HG02763 (cell line): ENCODE measurements around the gene HNRNPA3.
"Not testable (repeated sequence)": the region's sequence is repeated elsewhere in the genome, so short reads cannot be mapped to it uniquely, and the experiment has no call there.

ENCODE experiments used
- ATAC-seq: cut with Tn5 transposase; IDR thresholded peaks from one replicate; pipeline ENCODE4 v1.9.1; 2021; ENCODE audit warnings: mild to moderate bottlenecking, moderate library complexity; ENCODE audit not compliant: unreplicated experiment

HNRNPA3 gene

DNA sequence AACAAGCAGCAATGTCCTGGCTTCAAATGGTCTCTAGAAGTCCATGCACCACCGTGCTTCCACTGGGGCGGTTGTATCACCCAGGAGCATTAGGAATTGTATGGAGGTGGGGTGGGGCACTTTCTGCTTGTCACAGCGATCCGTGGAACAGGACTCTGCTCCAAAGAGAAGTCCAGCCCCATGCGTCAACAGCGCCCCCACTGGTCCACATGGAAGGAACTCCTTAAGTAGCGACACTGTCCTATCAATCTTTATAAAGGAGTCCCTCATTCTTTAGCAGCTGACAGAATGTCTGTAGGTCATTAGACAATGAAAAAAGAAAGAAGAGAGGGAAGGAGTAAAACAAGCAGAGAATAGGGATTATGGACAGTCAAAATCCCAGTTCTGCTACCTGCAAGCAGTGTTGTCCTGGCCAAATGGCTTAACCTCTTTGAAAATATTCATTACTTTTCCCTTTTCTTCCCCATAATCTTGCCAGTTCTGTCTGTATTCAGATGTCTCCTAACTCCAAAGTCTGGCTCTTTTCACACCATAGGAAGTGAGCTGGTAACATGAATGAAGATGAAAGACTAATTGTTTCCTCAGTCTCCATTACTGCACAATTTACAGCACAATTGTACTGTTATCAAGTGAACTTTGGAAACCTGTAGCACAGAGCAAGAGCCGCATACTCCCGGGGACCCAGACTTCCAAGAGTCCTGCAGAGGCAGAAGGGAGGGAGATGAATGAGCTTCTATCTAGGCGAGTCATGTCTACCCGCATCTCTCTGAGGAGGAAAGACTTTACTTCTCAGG is 42.0 kb downstream of the HNRNPA3 start:
- no peak for ATAC-seq

DNA sequence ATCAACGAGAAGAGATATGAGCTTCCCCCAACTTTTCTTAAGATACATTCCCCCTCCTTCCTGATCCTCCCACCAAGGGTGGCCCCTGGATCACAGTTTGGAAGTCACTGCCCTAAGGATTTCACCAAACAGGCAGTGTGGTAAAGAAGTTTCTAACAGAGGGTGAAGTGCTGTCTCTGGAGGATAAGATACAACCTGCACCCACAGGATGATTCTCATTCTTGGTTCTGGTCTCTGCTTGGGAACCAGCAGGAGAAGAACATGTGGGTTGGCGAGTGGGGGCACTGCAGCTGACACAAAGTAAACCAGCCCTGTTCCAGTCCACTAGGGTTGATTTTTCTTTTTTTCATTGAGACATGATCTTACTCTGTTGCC is 42.6 kb downstream of the HNRNPA3 start:
- no peak for ATAC-seq

DNA sequence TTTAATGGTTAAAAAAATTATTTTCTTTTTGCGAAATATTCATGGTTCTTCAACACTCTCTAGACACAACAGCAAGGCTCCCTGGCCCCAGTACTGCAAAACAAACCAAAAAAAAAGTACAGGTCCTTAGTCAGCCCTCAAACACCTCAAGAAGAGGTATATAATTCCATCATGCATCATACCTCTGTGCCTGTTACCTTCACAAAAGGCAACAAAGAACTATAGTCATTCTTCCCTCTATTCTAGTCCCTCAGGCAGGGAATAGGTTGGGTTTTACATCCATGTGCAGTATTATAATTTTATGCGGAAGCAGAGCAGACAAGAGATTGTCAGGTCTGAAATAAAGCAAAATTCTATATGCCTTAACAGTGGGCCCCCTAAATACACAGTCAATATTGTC is 43.4 kb downstream of the HNRNPA3 start:
- ATAC-seq = no peak

DNA sequence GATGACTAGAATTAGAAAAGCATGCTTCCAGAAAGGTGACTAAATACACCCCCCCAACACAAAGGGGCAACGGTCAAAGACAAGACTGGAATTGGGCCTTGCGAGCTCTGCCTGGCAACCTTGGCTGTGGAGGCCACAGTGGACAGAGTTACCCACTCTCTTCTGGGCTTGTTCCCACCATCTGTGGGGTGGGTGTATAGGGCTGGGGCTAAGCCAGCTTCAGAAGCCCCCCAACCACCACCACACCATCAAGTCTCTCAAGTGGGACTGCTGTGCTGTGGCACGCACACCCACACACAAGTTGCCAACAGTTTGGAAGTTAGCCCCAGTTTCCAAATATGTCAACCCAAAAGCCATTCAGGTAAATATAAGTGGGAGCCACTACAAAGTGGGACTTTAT is 44.1 kb downstream of the HNRNPA3 start:
- ATAC-seq = no peak

DNA sequence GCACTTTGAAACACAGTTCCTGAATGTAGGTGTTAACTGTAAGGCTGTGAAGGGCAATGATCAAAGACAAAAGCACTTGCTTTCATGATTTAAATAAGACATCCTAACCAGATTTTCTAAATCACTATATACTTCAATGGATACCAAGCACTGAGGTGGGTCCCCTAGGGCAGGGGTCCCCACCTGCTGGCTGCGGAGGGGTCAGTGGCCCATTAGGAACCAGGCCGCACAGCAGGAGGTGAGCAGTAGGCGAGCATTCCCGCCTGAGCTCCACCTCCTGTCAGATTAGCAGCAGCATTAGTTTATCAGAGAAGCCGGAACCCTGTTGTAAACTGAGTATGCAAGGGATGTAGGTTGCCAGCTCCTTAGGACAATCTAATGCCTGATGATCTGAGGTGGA is 44.9 kb downstream of the HNRNPA3 start:
- no peak for ATAC-seq

DNA sequence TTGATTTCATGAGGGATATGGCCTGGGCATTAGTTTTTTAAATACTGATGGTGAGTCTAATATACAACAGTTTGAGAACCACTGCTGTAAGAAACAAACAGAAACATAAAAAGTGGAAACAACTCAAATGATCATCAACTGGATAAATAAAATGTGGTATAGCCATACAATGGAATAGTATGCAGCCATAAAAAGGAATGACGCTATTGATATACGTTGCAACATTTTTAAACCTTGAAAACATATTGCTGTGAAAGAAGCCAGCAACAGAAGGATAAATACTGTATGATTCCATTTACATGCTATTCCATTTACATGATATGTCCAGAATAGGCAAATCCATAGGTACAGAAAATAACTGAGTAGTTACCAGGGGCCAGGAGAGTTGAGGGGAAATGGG is 45.5 kb downstream of the HNRNPA3 start:
- ATAC-seq = no peak

DNA sequence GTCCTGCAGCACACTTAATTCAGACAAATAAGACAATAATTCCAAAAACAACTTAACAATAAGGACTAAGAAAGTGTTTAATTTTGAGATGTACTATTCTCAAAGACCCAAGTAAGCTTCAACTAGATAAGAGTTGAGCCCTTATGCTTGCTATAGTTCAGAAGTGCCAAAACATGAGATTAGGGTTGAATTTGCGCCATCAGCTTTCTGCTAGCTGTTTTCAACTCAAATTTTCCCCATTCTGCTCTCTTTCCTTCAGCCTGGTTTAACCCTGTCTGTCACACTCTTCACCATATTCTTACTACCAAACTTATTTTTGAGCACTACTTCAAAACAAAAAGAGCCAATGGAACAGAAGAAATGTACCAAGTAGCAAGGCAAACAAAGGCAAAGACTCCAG is 47.8 kb downstream of the HNRNPA3 start:
- ATAC-seq = no peak

DNA sequence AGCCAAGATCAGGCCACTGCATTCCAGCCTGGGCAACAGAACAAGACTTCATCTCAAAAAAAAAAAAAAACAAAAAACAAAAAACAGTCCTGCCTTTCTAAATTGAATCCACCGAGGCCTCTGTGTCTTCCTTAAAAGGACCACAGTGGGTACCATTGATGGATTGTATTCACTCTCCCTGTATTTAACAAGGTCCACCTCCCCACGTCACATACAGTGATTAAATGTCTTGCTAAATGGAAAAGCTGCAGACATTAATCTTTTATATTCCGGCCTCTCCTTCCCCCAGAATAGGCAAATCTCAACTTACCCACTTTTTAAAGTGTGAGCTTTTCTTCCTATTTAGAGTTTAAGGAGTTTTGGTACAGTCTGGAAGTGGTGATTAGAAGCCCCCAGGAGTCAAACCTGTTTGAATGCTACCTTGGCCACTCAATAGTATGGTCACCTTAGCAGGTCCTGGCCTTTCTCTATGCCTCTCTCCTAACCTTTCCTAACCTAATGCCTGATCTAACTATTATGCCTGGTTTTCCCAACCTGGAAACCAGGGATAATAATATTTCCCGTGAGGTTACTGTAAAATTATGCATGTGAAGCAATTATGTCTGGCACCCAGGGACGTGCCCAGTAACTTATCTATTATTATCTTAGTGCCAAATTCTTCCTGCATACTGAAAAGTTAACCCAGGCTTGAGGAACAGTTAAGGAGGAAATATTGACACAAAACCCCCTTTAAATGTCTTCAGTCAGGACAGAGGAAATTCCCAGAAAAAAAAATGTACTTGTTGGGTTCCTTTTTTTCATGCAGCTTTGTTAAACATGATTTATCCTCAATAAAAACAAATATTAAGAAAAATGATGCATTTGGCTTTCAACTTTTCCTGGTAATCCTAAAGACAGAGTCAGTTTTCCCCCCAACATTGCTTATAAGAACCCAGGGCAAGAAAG is 48.8 kb downstream of the HNRNPA3 start:
- ATAC-seq = no peak

DNA sequence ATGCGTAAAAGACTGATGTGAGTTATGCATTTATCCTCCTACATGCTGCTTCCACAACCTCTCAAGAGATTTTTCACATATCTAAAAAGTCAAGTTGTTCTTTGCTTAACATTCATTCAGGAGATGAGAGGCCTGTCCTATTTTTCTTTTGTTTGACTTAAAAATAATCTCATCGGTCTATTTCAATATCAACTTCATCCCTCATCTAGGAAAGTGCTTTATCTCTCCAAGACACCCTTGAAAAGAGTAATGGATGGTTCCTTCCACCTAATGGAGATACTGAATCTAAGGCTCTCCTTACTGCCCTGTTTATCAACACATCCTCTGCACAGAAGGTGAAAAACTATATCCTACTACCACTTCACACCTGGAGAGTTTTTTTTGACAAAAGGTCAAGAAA is 49.5 kb downstream of the HNRNPA3 start:
- ATAC-seq = no peak

DNA sequence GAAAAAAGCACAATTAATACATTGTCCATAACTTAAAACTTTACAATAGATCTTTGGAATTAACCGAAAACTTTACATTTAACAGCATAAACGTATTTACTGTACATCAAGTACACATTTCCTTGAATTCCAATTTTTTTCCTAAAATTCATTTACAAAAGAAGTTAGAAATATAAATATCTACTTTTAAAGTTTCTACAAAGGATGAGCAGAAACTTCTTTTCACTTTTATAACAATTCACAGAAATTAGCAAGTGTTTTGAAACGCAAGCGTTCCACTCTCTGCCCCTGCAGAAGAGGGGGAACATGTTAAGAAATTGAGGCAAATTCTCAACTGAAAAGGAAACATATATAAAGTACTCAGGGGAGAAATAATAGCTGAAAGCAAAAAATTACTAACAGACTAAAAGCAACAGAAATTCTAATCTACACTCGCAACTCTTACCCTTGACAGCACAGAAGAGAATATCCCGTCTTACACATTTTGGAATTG is 50.4 kb downstream of the HNRNPA3 start:
- ATAC-seq = no peak

DNA sequence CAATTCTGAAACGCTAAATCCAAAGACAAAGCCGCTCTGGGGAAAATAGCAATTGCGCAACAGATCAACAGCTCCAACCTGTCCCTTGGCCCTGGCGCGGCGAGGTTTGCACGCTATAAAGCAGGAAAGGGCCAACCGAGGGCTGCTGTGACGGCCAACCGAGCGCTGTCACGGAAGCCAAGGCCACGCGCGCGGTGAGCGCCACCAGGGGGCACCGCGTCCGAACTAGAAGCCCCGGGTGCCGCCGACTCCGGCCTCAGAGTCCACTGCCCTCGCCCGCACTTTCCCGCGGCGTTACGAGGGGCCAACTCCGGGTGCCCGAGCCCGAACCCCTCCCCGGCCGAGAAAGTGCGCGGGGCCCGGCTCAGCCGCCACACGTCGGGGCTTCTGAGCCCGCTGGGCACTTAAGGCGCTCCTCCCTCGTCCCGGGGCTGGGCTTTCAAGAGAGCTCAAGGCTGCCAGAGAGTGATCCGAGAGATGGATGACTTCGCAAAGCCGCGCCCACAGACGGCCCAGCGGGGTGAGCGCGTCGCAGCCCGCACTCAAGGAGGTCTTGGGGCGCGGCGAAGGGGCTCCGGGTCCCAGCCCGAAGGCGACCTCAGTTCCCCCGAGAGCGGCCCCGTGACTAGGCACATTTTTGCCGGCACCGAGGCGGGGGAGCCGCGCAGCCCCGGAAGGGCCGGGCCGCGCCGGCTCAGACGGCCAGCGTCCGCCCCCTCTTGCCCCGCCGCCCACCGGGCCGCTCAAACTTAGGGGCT is 51.0 kb downstream of the HNRNPA3 start:
- ATAC-seq = peak; percentile 44

DNA sequence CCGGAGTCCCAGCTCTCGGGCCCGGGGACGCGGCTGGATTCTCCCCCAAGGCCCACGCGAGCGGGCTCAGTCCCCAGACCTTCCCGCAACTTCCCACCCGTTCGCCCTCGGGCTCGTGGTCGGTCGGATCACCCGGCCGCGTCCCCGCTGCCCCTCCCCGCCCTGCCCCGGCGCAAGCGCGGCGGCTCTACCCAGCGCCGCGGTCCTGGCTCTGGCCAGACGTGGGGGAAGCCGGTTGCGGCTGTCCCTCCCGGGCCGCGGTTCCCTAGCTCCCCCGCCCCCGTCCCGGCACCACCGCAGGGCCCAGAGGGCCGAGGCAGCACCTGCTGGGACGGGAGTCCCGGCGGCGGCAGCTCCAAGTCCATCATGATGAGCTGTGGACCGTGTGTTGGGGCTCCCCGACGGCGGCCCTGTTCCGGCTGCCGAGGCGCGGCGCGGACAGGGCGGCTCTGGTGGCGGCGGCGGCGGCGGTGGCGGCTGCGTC is 51.7 kb downstream of the HNRNPA3 start:
- peak; percentile 19 for ATAC-seq

DNA sequence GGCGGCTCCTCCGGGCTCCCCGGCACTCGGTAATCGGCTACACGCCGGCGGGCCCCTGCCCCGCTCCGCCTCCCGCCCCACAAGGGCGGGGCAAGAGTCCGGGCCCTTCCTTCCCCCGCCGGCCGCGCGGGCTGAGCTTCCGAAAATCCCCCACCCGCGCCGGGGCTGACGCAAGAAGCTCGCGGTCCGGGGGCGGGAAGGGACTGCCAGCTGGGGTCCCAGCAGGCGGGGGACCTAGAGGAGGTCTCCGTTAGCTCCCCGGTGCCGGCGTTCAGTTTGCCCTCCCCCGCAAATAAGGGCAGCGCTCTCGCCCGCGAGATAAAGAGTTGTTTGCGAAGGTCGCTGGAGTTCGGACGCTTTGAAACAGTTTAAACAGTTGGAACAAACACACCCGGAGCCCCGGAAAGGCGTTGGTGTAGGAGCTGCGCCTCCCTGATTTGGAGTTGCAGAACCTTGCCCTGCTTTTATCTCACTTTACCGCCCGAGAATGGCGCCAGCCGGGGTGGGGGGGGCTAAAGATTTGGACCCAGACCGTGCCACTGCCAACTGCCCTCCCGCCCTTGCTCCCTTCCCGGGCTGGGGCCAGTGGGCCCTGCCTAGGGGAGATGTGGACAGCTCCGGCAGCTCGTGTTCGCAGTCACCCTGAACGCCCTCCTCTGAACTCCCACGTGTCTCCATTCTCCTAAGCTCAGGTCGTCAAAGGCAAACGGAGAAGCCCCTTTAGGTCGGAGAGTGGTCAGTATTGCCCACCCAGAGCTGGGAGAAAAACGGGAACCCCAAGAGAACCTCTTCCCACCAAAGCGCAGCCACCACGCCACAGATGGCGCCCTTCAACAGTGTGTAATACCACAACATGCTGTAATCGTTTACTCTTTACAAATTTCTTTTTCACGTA is 52.3 kb downstream of the HNRNPA3 start, which contains the start of gene NFE2L2:
TSS of gene NFE2L2 (minus strand) at position 35 of the 895 bp plus-strand sequence. CDS start 151 bp downstream, outside the sequence.
- peak; percentile 63 for ATAC-seq

DNA sequence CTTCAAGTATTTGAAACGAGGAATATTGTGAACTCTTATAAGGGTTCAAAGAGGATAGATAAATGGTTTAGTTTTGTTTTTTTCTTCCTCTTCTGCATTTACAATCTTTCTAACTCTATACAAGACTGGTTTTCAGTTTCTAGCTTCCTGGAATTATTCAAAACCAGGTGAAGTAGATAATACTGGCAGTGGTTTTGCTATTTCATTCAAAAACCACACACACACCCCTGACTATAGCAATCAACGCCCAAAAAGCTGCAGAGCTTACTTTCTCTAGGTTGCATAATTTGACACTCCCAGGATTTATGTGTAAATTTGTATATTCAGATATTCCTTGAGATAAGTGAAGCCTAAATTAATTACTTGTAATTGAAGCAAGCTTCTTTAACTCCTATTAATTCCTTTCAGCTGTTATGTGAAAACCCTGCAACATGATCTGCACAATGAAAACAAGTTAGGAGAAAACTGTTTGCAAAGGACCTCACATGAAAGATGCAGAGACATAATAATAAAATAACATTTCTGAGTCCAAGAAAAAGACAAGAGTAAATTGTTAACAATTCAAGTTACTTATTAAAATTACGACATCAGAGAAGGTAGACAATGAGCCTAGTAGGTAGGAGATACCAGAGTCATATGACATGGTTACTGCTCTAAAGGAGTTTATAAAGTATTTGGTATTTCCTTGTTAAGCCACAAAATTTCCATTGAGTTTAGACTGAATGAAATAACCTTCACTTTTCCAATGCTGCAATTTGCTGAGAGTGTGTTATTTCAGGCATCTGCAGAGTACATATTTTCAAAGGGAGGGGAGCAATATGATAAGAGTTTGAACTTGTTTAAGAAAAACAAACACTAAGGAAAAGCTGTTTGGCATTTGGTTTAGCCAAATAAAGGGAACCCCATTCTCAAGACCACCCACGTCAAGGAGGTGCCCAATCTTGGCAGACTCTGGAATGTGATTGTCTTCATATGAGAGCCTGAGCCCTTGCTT is 53.5 kb downstream of the HNRNPA3 start:
- ATAC-seq = no peak

DNA sequence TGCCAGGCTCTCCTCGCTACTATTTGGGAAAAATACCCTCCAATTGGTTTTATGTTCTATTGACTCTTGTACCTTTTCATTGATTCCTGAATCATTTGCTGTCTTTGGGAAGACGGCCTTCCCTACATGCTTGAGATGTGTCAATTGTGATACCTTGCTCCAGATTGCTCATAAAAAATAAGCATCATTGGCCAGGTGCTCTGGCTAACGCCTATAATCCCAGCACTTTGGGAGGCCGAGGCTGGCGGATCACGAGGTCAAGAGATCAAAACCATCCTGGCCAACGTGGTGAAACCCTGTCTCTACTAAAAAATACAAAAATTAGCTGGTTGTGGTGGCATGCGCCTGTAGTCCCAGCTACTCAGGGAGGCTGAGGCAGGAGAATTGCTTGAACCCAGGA is 54.4 kb downstream of the HNRNPA3 start:
- not testable (repeated sequence) for ATAC-seq

DNA sequence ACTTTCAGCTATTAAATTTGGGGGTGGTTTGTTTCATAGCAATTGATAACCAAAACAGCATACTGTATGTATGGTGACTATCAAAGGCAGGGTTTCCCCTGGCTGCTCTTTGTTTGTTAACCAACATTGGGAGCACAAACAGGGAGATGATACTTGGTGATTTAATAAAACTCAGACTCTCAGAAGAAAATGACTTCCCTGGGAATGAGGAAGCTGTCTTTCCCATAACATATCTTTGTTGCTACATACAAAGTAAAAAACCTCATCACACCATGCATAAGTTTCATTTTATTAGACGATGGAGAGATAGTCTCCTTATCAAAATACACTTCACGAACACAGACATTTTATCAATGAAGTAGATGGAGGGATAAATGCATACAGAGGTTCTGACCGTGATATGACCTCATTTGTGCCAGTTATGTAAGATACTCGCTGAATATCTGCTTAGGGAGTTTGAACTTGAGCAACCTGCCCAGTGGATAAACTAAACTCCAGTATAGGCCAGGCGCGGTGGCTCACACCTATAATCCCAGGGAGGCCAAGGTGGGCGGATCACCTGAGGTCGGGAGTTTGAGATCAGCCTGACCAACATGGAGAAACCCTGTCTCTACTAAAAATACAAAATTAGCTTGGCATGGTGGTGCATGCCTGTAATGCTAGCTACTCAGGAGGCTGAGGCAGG is 55.7 kb downstream of the HNRNPA3 start:
- ATAC-seq = no peak

DNA sequence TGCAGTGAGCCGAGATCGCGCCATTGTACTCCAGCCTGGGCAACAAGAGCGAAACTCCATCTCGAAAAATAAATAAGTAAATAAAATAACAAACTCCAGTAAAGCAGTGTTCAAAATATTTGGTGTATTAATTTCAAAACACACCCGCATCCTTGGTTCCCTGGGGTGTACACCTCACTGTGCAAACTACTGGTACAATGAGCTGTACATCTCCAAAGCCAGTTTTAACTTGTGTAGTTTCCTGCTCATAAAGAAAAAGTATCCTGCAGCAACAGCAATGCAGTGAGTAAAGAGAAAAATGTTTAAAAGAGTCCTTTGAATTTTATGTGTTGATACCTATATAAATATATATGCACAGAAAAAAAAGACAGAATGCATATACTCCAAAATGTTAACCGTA is 56.3 kb downstream of the HNRNPA3 start:
- ATAC-seq = no peak

DNA sequence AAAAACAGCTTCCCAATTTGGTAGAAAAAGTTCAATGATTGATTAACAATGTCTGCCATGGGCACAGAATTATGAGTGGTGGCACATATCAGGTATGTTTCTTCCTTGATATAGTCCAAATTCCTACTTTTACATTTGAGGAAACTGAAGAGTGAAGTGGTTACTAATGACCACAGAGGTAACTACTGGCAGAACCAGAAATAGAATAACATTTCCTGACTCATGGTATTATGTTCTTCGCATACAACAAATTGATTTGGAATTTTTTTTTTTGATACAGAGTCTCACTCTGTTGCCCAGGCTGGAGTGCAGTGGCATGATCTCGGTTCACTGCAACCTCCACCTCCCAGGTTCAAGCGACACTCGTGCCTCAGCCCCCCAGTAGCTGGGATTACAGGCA is 57.9 kb downstream of the HNRNPA3 start:
- no peak for ATAC-seq
